SK-N-MC (cell line): ENCODE measurements around the gene ASB15.

ENCODE experiments used
- EZH2 ChIP-seq: fragments of 200-600 bp; sonication (generic); IDR thresholded peaks from one replicate; pipeline ENCODE4 v1.6.1; 2017; ENCODE audit warnings: antibody characterized with exemption
- POLR2AphosphoS5 ChIP-seq: IDR thresholded peaks from 2 replicates; pipeline ENCODE4 v1.6.1; 2012; ENCODE audit warnings: mild to moderate bottlenecking, low read depth, low read length, borderline replicate concordance

GRCh38 chr7:123661765-123662164 lies 60.1 kb downstream of the ASB15 start:
- TF ChIP-seq EZH2 (no peak), POLR2AphosphoS5 (no peak)
